Renal cortical epithelial cell (primary cell): ENCODE measurements around the gene GNB1L. TPM values are rescaled to one million over a fixed set of nuclear protein-coding genes. Genes with fewer than 3 reads are reported as not detected.

Experiments
- DNase-seq: peaks from one replicate; pipeline ENCODE4 v3.0.0-alpha.2; 2011; ENCODE audit warnings: low read depth
- total RNA-seq: library from RNA; depleted of rRNA; stranded (reverse); fragments of >200 nt; gene quantifications from 2 replicates; pipeline ENCODE4 v1.2.3, GENCODE V29; 2014

Gene GNB1L
- total RNA-seq, 1 donor from 2014 or later = 4.9 TPM

DNA sequence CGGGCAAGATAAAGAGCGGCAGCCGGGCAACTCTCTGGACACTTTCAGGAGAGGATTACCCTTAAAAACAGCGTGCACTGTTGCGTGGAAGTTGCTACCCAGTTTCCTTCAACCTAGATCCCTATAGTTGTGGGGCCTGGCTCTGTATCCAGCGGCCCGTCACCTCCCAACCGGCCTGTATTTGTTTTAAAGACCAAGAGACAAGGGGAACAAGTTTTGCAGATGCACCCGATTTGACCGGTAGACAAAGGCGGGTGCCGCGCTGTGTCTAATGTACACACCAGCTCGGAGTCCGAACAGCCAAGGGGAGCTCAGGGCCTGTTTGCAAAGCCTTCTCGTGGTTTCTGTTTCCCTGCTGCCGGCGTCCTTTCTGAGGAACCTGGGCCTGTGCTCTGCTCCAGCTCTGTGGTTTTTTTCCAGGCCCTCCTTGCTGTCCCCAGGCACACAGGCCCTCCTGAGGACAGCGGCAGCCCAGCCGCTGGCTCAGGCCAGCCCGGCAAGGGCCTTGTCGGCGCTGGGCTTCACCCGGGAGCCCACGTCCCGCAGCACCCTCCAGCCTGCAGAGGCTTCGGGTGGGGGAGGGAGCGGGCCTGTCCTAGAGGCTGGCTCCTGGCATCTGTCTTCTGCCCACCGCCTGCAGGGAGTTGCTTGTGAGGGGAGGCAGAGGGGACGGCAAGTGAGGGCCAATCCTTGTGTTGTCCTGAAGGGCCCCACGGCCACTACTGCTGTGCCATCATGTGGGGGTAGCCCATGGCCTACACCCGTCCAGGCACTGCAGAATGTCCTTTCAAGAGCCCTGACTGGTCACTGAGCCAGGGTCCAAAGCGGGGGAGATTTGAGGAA, 92.7 kb downstream of the GNB1L start:
- DNase-seq = no peak

DNA sequence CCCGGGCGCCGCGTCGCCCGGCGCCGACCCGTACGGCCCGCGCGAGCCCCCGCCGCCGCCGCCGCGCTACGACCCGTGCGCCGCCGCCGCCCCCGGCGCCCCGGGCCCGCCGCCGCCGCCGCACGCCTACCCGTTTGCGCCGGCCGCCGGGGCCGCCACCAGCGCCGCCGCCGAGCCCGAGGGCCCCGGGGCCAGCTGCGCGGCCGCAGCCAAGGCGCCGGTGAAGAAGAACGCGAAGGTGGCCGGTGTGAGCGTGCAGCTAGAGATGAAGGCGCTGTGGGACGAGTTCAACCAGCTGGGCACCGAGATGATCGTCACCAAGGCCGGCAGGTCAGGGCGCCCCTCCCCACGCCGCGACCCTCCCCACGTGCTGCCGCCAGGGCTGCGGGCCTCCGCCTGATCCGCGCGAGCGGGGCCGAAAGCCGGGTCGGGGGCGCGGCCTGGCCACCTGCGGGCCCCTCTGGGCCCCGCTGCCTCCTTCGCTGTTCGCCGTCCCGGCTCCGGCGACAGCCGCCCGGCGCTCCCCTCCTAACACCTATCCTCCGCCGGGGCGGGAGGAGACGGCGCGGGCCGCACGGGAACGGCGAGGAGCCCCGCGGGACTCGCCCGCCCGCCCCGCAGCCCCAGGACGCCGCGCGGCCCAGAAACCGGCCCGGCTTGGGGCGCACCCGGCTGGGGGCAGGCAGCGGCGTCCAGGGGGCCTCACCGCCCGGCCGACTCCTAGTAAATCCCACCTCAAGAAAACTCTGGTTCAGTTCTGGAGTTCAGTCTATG, 93.5 kb downstream of the GNB1L start:
- no peak for DNase-seq

DNA sequence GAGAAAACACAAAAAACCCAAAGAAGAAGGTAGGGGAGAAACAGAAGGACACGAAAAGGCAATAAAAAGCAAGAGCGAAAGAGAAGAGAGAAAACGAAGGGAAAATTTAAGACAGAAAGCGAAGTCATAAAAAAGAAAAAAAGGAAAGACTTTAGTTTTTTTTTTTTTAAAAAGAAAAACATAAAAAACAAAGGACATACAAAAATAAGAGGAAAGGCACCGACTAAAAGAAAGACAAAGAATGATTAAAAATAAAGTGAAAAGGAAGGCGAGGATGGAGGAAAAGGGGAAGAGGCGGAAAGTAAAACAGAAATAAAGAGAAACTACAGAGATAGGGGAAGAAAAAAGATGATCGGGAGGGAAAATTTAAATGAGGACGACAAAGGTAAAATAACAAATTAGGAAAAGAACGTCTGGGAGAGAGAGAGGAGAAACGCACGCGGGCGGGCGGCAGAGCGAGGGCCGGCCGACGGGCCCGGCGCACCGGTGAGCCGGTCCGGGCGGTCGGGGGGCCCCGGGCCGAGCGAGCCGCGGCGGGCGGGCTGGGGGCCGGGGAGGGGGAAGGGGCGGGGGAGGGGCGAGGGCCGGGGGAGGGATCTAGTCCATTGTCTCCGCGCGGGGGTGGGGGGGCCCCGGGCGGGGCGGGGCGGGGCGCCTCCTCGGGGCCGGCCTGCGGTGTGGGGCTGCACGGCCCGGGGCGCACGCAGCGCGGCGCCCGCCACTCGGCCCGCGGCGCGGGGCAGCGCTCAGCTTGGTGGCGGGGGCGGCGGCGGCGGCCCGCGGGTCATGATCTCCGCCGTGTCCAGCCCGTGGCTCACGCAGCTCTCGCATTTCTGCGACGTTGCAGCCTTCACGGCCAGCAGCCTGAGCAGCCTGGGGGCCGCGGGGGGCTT, 94.4 kb downstream of the GNB1L start, which contains the start of gene TBX1:
TSS of gene TBX1 (plus strand) at position 721 of the 893 bp plus-strand sequence. CDS start at position 787, 66 bp downstream.
- no peak for DNase-seq

DNA sequence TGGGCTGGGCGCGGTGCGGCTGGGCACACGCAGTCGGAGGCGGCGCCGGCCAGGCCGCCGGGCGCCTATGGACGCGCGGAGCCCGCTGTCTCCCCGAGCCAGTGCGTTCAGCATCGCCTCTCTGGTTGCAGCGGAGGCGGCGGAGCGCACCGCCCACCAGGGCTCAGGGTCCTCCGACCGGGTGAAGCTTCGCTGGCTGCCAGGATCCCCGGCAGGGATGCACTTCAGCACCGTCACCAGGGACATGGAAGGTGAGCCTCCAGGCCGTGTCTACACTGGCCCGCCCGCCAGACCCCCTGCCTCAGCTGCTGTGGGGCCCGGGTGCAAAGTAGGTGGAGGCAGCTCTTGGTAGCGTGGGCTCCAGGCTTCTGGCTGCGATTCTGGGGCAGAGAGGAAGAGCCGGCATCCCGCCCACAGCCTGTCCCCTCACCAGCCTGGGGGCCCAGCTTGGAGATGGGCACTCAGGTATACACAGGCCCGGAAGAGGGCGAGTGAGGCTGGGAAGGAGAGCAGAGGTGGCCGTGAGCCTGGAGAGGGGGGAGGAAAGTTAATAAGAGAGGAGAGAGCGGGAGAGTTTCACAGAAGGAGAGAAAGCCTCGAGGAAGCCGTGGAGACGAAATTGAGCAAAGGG, 95.1 kb downstream of the GNB1L start:
- no peak for DNase-seq

DNA sequence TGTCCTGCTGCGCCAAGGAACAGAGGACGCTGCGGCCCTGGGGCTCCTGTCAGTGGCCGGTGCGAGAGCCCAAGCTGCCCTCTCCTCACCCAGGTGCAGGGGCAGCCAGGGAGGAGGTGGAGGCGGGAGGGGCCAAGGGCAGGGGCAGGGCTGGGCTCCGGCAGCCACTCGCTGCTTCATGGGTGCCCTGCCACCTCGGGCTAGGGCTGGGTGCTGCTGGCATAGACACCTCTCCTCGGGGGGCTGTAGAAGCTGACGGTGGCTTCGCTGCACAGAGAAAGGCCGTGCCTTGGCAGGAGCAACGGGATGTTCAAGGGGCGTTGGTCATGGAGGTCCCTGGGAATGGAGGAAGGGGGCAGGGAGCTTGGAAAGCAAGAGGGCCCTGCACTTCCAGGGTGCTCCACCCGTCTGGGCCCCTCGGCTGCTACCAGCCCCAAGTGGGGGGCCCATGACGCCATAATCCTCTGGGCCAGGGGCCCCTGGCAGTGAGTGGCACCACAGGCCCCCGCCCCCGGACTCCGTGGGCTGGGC, 95.7 kb downstream of the GNB1L start:
- no peak for DNase-seq

DNA sequence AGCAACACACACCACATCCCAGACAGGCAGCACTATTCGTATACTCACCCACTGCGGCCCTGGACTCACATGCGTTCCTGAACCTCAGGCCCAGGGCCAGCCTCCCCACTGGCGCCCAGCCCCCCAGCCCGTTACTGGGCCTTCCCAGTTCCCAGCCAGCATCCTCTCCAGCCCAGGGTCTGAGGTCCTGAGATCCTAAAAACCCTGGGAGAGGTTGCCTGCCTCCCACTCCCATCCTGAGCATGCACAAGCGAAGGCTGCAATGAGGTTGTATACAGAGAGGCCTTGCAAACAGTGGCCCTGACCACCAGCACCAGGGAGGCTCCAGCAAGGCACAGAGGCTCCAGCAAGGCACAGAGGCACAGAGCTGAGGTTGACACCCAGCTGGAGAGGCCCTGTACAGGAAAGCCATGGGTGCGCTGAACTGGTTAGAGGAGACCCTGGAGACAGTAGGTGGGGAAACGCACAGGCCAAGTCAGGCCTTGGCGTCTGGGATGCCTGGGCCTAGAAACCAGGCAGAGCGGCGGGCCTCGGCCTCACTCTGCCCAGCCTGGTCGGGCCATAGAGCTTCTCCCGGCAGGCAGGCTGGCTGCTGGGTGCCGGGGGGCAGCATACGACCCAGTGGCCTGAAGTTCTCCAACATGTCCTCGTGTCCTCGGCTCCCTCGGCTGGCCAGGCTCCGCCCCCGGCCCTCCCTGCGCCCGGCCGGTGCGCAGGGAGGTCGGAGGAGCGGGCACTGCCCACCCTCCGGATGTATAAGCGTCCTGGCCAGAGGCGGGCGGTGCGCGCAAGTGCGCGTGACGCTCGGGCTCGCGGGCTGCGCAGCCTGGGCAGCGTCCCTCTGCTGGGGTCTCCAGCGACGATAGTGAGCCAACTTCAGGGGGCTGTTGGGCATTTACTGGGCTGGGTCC, 96.4 kb downstream of the GNB1L start:
- no peak for DNase-seq

DNA sequence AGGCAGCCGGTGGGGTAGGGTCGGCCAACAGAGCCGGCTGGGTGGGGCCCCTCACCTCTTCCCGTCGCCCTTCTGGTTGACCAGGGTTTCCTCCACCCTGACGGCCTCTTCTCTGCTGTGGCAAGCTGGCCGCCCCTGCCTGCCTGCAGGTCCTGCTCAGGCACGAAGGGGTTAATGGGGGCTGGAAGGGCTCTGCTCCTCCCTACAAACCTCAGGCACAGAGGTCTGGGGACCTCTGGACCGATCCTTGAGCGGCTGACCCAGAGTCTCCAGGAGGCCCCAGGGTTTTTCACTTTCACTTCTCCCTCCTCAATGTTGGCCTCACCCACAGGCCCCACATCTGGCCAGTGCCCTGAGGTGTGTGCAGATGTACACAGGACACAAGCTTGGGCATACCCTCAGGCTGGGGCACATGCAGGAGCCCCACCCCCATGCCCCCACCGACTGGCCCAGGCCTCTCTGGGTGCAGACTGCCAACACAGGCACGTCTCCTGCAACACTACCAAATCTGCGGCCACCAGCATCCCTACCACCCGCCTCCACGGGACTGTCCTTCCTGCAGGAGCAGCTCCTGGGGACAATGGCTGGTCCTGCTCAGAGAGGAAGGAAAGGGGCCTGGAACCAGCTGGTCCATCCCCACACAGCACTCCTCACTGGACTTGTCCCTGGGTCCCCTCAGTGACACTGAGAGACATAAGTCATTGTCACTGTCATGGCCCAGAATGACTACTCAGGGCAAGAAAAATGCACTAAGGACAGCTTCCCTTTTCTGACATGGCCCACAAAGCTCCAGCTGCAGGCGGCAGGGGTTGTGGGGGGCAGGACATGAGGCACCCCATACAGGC, 97.3 kb downstream of the GNB1L start:
- DNase-seq = no peak

DNA sequence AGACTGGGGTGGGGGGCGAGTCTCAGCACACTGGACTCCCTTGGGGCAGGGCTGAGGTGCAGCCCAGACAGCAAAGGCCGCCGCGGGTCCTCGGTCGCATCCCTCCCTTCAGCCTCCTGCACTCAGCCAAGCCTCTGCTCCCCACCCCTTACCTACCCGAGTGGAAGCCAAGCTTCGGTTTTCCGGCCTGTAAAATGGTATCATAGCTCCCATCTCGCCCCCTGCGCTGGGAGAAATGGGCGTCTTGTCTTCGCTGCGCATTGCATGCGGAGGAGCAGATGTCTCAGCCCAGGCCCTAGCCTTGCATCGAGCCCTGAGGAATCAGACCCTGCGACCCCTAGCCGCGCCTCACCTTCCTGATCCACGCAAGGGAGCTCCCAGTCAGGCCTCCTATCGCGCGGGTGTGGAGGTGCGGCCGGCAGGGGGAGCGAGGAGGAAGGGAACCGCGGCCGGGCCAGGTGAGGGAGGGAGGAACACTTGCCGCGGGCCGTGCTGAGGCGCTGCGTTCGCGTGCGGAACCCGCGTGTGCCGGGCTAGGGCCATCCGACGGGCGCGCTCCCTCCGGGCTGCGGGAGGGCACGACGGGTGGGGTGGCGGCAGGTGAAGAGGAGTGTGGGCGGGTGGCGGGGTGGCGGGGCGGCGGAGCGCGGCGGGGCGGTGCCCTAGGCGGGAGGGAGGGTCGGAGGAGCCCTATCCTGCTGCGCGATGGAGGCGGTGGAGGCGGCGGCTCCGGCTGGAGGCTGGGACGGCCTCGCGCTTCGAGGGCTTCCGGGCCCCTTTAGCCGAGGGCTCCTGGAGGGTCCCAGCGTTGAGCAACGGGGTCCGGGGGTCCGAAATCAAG, 98.2 kb downstream of the GNB1L start:
- DNase-seq = no peak

DNA sequence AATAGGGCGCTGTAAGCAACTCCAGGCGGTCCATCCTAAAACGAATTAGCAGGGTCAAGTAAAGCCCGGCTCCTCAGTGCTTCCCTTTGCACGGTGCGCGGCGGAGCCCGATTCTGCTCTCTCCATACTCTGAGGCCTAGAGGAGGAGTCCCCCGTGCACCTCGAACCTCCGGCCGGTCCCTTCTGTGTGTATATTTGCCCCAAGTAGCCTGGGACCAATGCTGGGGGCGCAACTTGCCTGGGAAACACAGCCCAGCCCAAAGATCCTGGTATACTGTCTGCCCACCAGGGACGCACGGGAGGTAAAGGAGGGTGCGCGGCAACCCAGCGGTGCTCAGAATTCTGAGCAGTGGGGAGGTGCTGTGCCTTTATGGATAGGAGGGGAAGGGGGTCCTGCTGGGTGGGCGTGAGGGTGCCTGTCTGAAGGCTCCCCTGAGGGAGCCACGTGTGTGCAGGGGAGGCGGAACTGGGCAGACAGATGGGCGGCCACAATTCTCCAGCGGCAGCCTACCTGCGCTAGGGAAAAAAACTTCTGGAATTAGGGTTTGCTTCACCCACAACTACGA, 98.9 kb downstream of the GNB1L start:
- no peak for DNase-seq

DNA sequence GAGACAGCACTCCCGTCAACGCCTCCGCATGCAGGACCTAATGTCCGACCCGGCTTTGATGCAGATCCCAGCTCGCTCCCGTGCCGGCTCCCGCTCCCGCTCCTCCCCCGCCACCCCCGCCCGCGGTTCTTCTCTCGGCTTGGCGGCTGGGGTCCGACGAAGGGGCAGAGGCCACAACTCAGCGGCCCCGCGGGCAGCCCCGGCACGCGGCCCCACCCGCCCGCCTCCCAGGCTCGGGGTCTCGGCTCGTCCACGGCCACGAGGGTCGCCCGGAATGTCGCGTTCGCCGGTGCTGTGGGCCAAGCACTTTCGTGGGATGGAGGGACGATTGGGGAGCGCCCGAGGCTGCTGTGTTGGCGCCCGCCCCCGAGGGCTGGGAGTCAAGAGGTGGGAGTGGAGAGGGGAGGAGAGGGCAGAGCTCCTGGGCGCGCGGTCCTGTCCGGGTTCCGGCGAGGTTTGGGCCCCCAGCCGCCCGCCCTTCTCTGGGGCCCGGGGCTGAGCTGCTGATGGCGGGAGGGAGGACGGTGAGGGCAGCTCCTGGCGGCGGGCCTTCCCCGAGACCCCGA, 99.4 kb downstream of the GNB1L start:
- DNase-seq = no peak

DNA sequence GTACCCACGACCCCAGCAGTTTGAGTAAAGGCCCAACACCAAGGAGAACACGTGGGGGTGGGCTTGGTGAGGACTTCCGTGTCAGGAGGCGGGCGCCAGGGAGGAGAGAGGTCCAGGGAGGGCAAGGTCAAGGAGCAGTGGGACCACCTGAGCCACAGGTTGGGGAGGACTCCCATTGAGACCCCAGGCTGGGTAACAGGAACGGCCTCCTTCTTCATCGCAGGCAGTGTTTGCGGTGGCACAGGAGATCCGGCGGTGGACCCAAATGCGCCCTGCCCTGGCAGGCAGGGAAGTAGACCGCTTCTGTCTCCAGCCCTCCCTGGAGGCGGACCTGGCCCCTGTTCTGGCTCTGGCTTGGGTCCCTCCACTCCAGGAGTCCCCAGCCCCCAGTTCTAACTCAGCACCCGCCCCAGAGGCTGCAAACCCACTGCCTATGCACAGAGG, 100.0 kb downstream of the GNB1L start:
- no peak for DNase-seq

DNA sequence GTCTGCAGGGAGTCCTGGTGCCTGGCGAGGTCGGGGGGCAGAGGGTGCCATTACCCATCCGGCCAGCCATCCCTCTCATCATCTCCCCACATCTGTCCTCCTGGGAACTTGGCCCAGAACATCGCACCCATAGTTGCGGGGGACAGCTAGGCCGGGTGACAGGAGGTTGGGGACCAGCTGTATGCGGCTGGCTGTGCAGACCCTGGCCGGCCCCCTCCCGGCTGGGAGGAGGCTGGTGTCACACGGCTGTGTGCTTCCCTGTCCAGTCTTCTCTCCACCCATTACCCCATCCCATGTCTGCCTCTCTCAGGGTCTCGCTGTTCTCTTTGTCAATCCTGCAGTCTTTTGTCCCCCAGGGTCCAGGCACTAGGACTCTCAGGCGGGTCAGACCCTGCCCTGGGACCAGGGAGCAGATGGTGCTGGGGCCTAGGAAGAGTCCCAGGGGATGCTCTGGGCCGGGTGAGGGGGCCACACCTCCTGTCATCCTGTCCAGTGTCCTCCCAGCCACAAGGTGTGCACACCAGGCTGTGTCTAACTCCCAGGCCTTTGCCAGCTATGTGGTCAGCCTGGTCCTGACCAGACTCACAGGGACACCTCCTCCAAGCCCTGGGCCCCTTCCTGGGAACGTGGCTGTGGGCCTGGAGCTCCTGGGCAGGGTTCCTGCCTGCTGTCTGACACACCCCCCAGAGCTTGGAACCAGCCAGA, 100.5 kb downstream of the GNB1L start:
- no peak for DNase-seq

DNA sequence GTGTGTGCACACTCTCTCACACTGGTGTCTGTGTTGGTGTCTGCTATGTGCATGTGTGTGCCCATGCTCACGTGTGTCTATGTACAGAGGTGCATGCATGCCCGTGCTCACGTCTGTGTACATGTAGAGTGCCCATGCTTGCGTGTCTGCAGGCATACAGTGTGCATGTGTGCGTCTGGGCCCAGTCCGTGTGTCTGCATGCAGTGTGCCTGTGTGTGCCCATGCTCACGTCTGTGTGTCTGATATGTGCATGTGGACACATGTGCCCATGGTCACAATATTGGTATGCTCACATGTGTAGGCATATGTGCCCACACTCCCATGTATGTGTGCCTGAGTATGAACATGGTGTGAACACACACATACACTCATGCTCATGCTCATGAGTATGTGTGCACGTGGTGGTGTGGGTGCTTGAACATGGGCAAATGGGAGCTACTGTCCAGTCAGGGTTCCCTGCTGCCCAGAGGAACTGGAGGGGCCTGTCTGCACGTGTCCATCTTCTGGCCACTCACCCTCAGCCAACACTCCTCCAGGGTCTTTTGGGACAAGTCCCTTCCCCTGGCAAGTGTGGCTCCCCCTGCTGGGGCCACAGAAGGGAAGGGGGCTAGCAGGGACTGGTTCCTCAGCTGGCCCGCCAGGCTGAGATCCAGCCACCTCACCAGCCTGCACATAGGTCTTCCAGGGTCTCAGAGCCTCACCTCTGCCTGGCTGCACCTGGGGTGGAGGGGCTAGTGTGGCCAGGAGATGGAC, 101.4 kb downstream of the GNB1L start:
- DNase-seq = no peak

DNA sequence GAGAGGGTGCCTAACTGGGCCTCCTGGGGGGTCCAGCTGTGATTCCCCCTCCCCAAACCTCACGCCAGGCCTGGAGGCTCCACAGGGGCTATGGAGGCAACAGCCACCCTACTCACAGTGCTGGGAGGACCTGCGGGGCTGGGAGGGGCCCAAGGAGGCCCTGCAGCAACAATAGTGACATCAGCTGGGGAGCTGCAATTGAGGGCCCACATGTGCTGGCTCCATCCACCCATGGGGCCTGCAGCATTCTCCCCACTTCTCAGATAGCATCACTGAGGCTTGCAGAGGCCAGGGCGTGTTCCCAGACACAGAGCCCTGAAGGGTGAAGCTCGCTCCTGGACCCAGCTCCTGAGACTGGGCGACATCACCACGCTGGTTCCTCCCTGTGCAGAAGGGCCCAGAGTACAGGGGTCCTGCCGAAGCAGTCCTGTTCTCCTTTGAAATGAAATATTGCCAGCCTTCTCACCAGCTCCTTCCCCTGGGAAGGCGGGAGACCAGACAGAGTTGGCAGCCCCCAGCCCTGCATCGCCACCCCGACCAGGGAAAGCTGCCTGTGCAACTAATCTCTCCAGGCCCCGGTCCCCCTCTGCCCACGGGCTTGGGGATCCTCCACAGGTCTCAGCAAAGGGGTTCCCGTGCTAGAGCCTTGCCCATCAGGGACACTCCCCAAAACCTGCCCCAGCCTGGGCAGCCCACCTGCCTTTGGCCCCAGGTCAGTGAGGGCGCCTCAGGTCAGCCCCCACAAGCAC, 103.0 kb downstream of the GNB1L start:
- no peak for DNase-seq
